ENCODE data around the gene INTS4. TPM values are rescaled to one million over a fixed set of nuclear protein-coding genes. Genes with fewer than 3 reads are reported as not detected.
"Not testable (repeated sequence)": the region's sequence is repeated elsewhere in the genome, so short reads cannot be mapped to it uniquely, and the experiment has no call there.

INTS4 gene
- total RNA-seq, 1 donor from 2014 or later: 32.5 TPM

- H3K36me3 ChIP-seq (ENCODE audit: control insufficient read depth, insufficient read depth, low read length): no peaks in the 10 kb centered on the region
- H3K27me3 ChIP-seq (ENCODE audit: control insufficient read depth, insufficient read depth, low read length): no peaks in the 10 kb centered on the region
- no peak for DNase-seq (ENCODE audit: low read depth)
- TF ChIP-seq, protein P1, sequence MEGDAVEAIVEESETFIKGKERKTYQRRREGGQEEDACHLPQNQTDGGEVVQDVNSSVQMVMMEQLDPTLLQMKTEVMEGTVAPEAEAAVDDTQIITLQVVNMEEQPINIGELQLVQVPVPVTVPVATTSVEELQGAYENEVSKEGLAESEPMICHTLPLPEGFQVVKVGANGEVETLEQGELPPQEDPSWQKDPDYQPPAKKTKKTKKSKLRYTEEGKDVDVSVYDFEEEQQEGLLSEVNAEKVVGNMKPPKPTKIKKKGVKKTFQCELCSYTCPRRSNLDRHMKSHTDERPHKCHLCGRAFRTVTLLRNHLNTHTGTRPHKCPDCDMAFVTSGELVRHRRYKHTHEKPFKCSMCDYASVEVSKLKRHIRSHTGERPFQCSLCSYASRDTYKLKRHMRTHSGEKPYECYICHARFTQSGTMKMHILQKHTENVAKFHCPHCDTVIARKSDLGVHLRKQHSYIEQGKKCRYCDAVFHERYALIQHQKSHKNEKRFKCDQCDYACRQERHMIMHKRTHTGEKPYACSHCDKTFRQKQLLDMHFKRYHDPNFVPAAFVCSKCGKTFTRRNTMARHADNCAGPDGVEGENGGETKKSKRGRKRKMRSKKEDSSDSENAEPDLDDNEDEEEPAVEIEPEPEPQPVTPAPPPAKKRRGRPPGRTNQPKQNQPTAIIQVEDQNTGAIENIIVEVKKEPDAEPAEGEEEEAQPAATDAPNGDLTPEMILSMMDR (IDR thresholded peaks at IDR 0.05; ENCODE audit: insufficient read depth, low read length, poor library complexity, severe bottlenecking): no peak
- H3K4me3 ChIP-seq (ENCODE audit: low read depth, low read length): no peak overlapping the region
Observed at GRCh38 chr11:78020246-78020645, 25.8 kb upstream of the INTS4 start.

- TF ChIP-seq, protein P1 (IDR thresholded peaks at IDR 0.05; ENCODE audit: insufficient read depth, low read length, poor library complexity, severe bottlenecking): no peak
- Histone ChIP-seq H3K4me3 (ENCODE audit: low read depth, low read length) (no peak overlapping the region), H3K36me3 (ENCODE audit: control insufficient read depth, insufficient read depth, low read length) (no peaks in the 10 kb centered on the region), H3K27me3 (ENCODE audit: control insufficient read depth, insufficient read depth, low read length) (no peaks in the 10 kb centered on the region)
- DNase-seq (ENCODE audit: low read depth): peak; percentile 48
Observed at GRCh38 chr11:78019808-78020207, 25.3 kb upstream of the INTS4 start.

DNA sequence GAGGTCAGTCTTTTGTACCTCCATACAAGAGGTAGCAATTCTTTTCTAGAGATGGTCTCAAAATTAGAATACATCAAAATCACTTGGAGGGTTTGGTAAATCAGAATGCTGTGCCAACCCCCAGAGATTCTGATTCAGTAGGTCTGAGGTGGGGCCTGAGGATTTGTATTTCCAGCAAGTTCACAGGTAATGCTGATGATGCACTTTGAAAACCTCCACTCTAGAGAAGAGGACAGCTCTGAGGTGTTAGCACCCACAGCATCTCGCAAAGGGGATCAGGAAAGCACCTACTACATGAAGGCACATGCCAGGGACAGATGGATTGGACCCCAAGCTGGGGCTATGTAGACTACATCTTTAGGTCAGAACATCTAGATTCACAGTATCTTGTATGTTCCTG is 21.4 kb upstream of the INTS4 start:
- TF ChIP-seq, protein P1 (IDR thresholded peaks at IDR 0.05; ENCODE audit: insufficient read depth, low read length, poor library complexity, severe bottlenecking): no peak
- no peak overlapping the region for H3K4me3 ChIP-seq (ENCODE audit: low read depth, low read length)
- no peaks in the 10 kb centered on the region for H3K36me3 ChIP-seq (ENCODE audit: control insufficient read depth, insufficient read depth, low read length)
- no peaks in the 10 kb centered on the region for H3K27me3 ChIP-seq (ENCODE audit: control insufficient read depth, insufficient read depth, low read length)
- no peak for DNase-seq (ENCODE audit: low read depth)

- not testable (repeated sequence) for H3K4me3 ChIP-seq (ENCODE audit: low read depth, low read length); H3K36me3 ChIP-seq (ENCODE audit: control insufficient read depth, insufficient read depth, low read length); H3K27me3 ChIP-seq (ENCODE audit: control insufficient read depth, insufficient read depth, low read length); DNase-seq (ENCODE audit: low read depth)
Observed at GRCh38 chr11:78014937-78015520, 20.6 kb upstream of the INTS4 start.

DNA sequence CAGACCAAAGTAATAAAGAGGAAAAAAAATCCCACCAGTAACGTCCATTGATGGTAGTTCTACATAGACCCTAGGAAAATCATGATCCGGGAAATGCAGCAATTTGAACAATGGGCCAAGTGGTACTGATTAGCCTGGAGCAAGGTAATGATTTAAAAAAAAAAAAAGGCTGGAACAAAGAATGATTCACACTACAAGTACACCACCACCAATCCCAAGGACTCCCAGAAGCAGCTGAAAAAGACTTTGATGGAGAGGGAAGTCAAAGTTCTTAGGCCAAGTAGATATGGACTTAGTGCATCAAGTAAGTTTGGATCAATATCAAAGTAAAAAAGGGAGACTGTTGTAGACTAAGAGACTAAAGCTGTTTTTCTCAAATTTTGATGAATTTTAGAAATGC is 16.8 kb upstream of the INTS4 start:
- H3K4me3 ChIP-seq (ENCODE audit: low read depth, low read length): no peak overlapping the region
- TF ChIP-seq, protein P1 (IDR thresholded peaks at IDR 0.05; ENCODE audit: insufficient read depth, low read length, poor library complexity, severe bottlenecking): no peak
- DNase-seq (ENCODE audit: low read depth): no peak
- H3K27me3 ChIP-seq (ENCODE audit: control insufficient read depth, insufficient read depth, low read length): no peaks in the 10 kb centered on the region
- no peaks in the 10 kb centered on the region for H3K36me3 ChIP-seq (ENCODE audit: control insufficient read depth, insufficient read depth, low read length)

GRCh38 chr11:78010755-78011154 is 16.3 kb upstream of the INTS4 start:
- DNase-seq (ENCODE audit: low read depth): no peak
- no peaks in the 10 kb centered on the region for H3K36me3 ChIP-seq (ENCODE audit: control insufficient read depth, insufficient read depth, low read length)
- TF ChIP-seq, protein P1 (IDR thresholded peaks at IDR 0.05; ENCODE audit: insufficient read depth, low read length, poor library complexity, severe bottlenecking): no peak
- no peaks in the 10 kb centered on the region for H3K27me3 ChIP-seq (ENCODE audit: control insufficient read depth, insufficient read depth, low read length)
- H3K4me3 ChIP-seq (ENCODE audit: low read depth, low read length): no peak overlapping the region
